ENCODE results near the gene JAZF1.

DNA sequence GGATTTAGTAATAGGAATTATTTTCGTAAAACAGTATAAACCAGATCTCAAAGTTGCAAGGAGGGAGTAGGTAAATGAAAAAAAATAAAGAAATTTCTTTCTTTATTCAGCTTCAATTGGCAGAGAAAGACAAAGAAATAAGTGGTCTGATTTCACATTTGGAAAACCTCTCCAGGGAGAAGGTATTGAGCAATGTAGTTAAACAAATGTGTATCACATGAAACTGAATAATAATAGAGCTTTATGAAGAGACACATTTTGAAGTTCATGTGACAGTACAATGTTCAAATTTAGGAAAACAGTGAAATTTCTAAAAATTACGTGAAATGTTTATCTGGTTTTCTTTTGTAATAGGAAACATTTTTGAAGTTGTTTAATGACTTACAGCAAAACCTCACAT lies 377.6 kb downstream of the JAZF1 start:
- TF ChIP-seq, protein P1, sequence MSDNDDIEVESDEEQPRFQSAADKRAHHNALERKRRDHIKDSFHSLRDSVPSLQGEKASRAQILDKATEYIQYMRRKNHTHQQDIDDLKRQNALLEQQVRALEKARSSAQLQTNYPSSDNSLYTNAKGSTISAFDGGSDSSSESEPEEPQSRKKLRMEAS (IDR thresholded peaks at IDR 0.05) = no peak
- no peak for TF ChIP-seq TAF1 (IDR thresholded peaks at IDR 0.05; ENCODE audit: low read depth)
- TF ChIP-seq RAD21 (IDR thresholded peaks at IDR 0.05; ENCODE audit: low read depth) = no peak
- no peak for TF ChIP-seq FOXM1 (IDR thresholded peaks at IDR 0.05; ENCODE audit: borderline replicate concordance, low read depth)
- no peak for TF ChIP-seq CEBPB (IDR thresholded peaks at IDR 0.05)
- TF ChIP-seq EP300 (IDR thresholded peaks at IDR 0.05; ENCODE audit: borderline replicate concordance) = no peak
- no peak for TF ChIP-seq TCF12 (IDR thresholded peaks at IDR 0.05; ENCODE audit: low read depth)
- TF ChIP-seq CREB1 (IDR thresholded peaks at IDR 0.05; ENCODE audit: low read depth) = no peak
- TF ChIP-seq, protein P2, sequence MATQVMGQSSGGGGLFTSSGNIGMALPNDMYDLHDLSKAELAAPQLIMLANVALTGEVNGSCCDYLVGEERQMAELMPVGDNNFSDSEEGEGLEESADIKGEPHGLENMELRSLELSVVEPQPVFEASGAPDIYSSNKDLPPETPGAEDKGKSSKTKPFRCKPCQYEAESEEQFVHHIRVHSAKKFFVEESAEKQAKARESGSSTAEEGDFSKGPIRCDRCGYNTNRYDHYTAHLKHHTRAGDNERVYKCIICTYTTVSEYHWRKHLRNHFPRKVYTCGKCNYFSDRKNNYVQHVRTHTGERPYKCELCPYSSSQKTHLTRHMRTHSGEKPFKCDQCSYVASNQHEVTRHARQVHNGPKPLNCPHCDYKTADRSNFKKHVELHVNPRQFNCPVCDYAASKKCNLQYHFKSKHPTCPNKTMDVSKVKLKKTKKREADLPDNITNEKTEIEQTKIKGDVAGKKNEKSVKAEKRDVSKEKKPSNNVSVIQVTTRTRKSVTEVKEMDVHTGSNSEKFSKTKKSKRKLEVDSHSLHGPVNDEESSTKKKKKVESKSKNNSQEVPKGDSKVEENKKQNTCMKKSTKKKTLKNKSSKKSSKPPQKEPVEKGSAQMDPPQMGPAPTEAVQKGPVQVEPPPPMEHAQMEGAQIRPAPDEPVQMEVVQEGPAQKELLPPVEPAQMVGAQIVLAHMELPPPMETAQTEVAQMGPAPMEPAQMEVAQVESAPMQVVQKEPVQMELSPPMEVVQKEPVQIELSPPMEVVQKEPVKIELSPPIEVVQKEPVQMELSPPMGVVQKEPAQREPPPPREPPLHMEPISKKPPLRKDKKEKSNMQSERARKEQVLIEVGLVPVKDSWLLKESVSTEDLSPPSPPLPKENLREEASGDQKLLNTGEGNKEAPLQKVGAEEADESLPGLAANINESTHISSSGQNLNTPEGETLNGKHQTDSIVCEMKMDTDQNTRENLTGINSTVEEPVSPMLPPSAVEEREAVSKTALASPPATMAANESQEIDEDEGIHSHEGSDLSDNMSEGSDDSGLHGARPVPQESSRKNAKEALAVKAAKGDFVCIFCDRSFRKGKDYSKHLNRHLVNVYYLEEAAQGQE (IDR thresholded peaks at IDR 0.05; ENCODE audit: low read depth) = no peak
- TF ChIP-seq EGR1 (IDR thresholded peaks at IDR 0.05) = no peak
